Kidney (tissue), 14 donors: ENCODE data around the gene ARHGEF11. TPM values are rescaled to one million over a fixed set of nuclear protein-coding genes. Genes with fewer than 3 reads are reported as not detected.

Source experiments
- DNase-seq, 5 donors: peaks; one replicate each; pipeline ENCODE4 v3.0.0-alpha.2; 2013 to 2020
- FAIRE-seq: peaks from 2 replicates; lab custom pipeline; 2012; peaks lifted over from hg19 to GRCh38; lab: Jason Lieb, UNC
- H3K27ac ChIP-seq, 2 donors: one replicate each; pipeline ENCODE4 v1.7.0; 2013; ENCODE audit warnings: low read depth in 2 of 2, low read length in 2 of 2, inconsistent platforms in 1 of 2
- H3K27me3 ChIP-seq: one replicate; pipeline ENCODE4 v1.7.1; 2013; ENCODE audit warnings: low read length, inconsistent platforms; ENCODE audit not compliant: control insufficient read depth, insufficient read depth
- H3K36me3 ChIP-seq, 3 donors: one replicate each; pipeline versions ENCODE4 v1.7.0 to v1.7.1; 2013; ENCODE audit warnings: low read length in 3 of 3, control low read depth in 1 of 3, inconsistent platforms in 1 of 3; ENCODE audit not compliant: insufficient read depth in 3 of 3, control insufficient read depth in 2 of 3
- H3K4me1 ChIP-seq, 3 donors: one replicate each; pipeline versions ENCODE4 v1.7.0 to v1.7.1; 2013; ENCODE audit warnings: low read length in 3 of 3, inconsistent platforms in 1 of 3, low read depth in 1 of 3; ENCODE audit not compliant: control insufficient read depth in 2 of 3, insufficient read depth in 2 of 3
- H3K4me3 ChIP-seq, 3 donors: one replicate each; pipeline versions ENCODE4 v1.7.0 to v1.8.1; 2013; ENCODE audit warnings: low read length in 3 of 3, control low read depth in 1 of 3, inconsistent platforms in 1 of 3
- H3K9ac ChIP-seq, 3 donors: one replicate each; pipeline versions ENCODE4 v1.7.0 to v1.7.1; 2013; ENCODE audit warnings: low read length in 3 of 3, control low read depth in 1 of 3, inconsistent platforms in 1 of 3
- H3K9me3 ChIP-seq, 3 donors: one replicate each; pipeline versions ENCODE4 v1.7.0 to v1.7.1; 2013; ENCODE audit warnings: low read length in 3 of 3, control low read depth in 1 of 3, inconsistent platforms in 1 of 3; ENCODE audit not compliant: control insufficient read depth in 2 of 3, insufficient read depth in 1 of 3
- intact Hi-C: fragments of 100-400 bp; cut with DNase I; formaldehyde crosslinking; loops from one replicate; pipeline ENCODE4 v1.11.1; 2022
- polyA plus RNA-seq: library from polyadenylated mRNA; stranded (reverse); fragments of 350-450 nt; fragmentation: Illumina TruSeq; extraction: RNeasy Lipid Tissue Mini Kit (QIAGEN cat#74804); gene quantifications from one replicate; pipeline ENCODE4 v1.2.3, GENCODE V29; 2014; ENCODE audit warnings: low read depth, low replicate concordance; ENCODE audit not compliant: insufficient read depth
- total RNA-seq: library from RNA; stranded (reverse); fragmentation: NEBNext Ultra II Directional; extraction: Animal tissue kit (Norgen Biotek cat#: 25700); gene quantifications from one replicate; pipeline ENCODE4 v1.2.1, GENCODE V29; 2021
- TF ChIP-seq, protein P1 (sequence below): IDR thresholded peaks from 3 replicates; pipeline ENCODE4 v1.5.1; 2012; ENCODE audit warnings: mild to moderate bottlenecking, moderate library complexity, borderline replicate concordance; ENCODE audit not compliant: insufficient read depth; ENCODE audit errors: extremely low read depth
- donor health status: control.
- donor health status: control.
- donor health status: control.
- donor health status: control.
- donor health status: control.
- donor health status: DM: yes; HTN: yes; CAD: no.
- donor health status: Normal renal cell carcinoma (clear cell type).

ARHGEF11 gene
- total and polyA plus RNA-seq, 2 donors from 2014 or later = 8.8 to 36.4 TPM

DNA sequence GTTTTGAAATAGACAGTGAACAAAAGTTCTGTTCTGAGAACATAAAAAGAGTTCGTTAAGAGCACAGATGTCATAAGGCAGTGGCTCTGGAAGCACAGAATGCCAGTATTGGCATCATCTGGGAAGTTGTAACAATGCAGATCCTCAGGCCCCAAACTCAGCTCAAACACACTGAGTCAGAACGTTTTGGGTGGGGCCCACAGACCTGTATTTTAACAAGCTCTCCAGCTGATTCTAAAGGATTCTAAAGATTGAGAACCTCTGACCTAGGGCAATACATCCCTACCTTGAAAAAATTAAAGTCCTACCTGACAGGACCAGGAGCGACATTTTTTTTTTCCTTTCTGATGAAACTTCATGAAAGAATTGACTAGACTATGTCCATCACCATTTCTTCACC is 13.2 kb downstream of the ARHGEF11 start:
- TF ChIP-seq, protein P1, sequence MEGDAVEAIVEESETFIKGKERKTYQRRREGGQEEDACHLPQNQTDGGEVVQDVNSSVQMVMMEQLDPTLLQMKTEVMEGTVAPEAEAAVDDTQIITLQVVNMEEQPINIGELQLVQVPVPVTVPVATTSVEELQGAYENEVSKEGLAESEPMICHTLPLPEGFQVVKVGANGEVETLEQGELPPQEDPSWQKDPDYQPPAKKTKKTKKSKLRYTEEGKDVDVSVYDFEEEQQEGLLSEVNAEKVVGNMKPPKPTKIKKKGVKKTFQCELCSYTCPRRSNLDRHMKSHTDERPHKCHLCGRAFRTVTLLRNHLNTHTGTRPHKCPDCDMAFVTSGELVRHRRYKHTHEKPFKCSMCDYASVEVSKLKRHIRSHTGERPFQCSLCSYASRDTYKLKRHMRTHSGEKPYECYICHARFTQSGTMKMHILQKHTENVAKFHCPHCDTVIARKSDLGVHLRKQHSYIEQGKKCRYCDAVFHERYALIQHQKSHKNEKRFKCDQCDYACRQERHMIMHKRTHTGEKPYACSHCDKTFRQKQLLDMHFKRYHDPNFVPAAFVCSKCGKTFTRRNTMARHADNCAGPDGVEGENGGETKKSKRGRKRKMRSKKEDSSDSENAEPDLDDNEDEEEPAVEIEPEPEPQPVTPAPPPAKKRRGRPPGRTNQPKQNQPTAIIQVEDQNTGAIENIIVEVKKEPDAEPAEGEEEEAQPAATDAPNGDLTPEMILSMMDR = no peak
- no peak for DNase-seq
- Histone ChIP-seq H3K9ac (no peak overlapping the region), H3K36me3 (no peaks in the 10 kb centered on the region), H3K9me3 (no peaks in the 10 kb centered on the region), H3K27ac (no peak overlapping the region), H3K27me3 (no peaks in the 10 kb centered on the region), H3K4me1 (peaks cover 0 to 2% (median 0%) of the 10 kb centered on the region in 3 donors), H3K4me3 (no peak overlapping the region)
- FAIRE-seq = no peak
- intact Hi-C loops = no loop called here

DNA sequence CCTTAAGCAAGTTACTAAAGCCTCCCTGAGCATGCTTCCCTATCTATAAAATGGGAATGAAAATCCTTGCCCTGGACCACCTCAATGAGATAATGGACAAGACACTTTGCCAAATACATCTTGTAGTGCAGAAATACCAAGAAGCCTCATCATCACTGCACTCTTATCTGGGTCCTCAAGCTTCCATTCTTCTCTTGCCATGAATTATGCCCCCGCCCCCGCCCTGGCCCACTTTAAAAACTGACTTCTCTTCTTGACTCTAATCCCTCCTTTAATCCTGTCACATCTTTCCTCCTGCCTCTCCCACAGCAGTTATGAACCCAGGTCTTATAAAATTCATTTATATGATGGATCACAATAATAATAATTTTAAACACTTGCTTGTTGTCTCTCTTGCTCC is 14.8 kb downstream of the ARHGEF11 start:
- TF ChIP-seq, protein P1 = no peak
- Histone ChIP-seq H3K27me3 (no peaks in the 10 kb centered on the region), H3K4me3 (no peak overlapping the region), H3K27ac (no peak overlapping the region), H3K9me3 (no peaks in the 10 kb centered on the region), H3K36me3 (no peaks in the 10 kb centered on the region), H3K9ac (no peak overlapping the region), H3K4me1 (peaks cover 0 to 3% (median 2%) of the 10 kb centered on the region in 3 donors)
- DNase-seq (no peak), FAIRE-seq (no peak)
- intact Hi-C loops = no loop called here

DNA sequence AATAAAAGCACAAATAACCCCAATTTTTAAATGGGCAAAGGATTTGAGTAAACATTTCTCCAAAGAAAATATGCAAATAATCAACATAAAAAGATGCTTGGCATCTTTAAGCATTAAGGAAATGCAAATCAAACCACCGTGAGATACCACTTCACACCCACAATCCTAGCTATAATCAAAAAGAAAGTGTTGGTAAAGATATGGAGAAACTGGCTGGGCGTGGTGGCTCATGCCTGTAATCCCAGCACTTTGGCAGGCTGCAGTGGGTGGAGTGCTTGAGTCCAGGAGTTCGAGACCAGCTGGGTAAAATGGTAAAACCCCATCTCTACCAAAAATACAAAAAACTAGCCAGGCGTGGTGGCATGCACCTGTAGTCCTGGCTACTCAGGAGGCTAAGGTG is 16.9 kb downstream of the ARHGEF11 start:
- no peak for FAIRE-seq
- intact Hi-C loops = no loop called here

More for the DNA sequence above, 16.9 kb downstream of the ARHGEF11 start:
- Histone ChIP-seq H3K36me3 (no peaks in the 10 kb centered on the region), H3K27ac (no peak overlapping the region), H3K9me3 (no peaks in the 10 kb centered on the region), H3K4me1 (peaks cover 0 to 3% (median 2%) of the 10 kb centered on the region in 3 donors), H3K4me3 (no peak overlapping the region), H3K27me3 (no peaks in the 10 kb centered on the region), H3K9ac (no peak overlapping the region)
- TF ChIP-seq, protein P1 = no peak
- DNase-seq = no peak
